Measurements from ENCODE around the gene ATXN7L3B.

GRCh38 chr12:74541074-74541473 is 3.4 kb downstream of the ATXN7L3B start:
- TF ChIP-seq, protein P1, sequence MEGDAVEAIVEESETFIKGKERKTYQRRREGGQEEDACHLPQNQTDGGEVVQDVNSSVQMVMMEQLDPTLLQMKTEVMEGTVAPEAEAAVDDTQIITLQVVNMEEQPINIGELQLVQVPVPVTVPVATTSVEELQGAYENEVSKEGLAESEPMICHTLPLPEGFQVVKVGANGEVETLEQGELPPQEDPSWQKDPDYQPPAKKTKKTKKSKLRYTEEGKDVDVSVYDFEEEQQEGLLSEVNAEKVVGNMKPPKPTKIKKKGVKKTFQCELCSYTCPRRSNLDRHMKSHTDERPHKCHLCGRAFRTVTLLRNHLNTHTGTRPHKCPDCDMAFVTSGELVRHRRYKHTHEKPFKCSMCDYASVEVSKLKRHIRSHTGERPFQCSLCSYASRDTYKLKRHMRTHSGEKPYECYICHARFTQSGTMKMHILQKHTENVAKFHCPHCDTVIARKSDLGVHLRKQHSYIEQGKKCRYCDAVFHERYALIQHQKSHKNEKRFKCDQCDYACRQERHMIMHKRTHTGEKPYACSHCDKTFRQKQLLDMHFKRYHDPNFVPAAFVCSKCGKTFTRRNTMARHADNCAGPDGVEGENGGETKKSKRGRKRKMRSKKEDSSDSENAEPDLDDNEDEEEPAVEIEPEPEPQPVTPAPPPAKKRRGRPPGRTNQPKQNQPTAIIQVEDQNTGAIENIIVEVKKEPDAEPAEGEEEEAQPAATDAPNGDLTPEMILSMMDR (IDR thresholded peaks at IDR 0.05; ENCODE audit: insufficient read depth, low read length, poor library complexity, severe bottlenecking) = no peak
- TF ChIP-seq EZH2phosphoT487 (conservative IDR thresholded peaks at IDR 0.05; ENCODE audit: low read length) = no peak

Data from SU-DHL-6 (cell line).